ENCODE measurements around the gene IGSF9B.
A peak's percentile ranks its signal among the peaks of the same experiment; 100 is the strongest.

Gene IGSF9B

DNA sequence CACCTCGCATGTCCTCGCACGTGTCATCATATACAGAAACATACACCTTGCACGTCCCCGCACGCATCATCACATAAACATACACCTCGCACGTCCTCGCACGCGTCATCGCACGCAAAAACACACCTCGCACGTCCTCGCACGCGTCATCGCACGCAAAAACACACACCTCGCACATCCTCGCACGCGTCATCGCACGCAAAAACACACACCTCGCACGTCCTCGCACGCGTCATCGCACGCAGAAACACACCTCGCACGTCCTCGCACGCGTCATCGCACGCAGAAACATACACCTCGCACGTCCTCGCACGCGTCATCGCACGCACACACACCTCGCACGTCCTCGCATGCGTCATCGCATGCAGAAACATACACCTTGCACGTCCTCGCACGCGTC is 16.7 kb downstream of the IGSF9B start:
- DNase-seq (ENCODE audit: low read depth, low spot score), result no peak
- no peak overlapping the region for H3K27ac ChIP-seq

DNA sequence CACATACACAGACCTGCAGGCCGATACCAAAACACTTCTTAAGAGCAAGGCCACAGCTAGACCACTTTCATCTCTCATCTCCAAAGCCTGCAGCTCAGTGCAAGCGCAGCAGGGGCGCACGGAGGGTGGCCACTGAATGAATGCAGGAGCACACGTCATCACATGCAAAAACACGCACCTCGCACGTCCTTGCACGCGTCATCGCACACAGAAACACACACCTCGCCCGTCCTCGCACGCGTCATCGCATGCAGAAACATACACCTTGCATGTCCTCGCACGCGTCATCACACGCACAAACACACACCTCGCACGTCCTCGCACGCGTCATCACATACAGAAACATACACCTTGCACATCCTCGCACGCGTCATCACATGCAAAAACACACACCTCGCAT is 17.2 kb downstream of the IGSF9B start:
- no peak overlapping the region for H3K27ac ChIP-seq
- no peak for DNase-seq (ENCODE audit: low read depth, low spot score)

DNA sequence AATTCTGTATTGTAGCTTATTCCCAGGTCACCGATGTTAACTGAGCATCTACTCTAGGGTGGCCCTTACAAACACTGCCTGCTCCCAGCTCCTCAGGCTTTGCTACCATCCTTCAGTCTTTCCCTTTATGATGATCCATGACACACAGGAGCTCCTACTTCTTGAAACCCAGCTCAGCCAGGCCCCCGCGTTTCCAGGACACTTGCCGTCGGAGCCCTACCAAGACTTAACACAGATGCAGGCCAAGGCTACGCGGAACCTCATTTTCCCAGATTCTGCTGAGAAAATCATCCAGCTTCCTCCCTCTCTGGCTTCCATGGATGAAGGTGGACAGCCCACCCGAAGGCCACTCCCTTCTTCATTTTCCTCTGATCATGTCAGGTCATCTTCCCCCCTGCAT is 18.6 kb downstream of the IGSF9B start:
- no peak overlapping the region for H3K27ac ChIP-seq
- DNase-seq (ENCODE audit: low read depth, low spot score), result no peak

DNA sequence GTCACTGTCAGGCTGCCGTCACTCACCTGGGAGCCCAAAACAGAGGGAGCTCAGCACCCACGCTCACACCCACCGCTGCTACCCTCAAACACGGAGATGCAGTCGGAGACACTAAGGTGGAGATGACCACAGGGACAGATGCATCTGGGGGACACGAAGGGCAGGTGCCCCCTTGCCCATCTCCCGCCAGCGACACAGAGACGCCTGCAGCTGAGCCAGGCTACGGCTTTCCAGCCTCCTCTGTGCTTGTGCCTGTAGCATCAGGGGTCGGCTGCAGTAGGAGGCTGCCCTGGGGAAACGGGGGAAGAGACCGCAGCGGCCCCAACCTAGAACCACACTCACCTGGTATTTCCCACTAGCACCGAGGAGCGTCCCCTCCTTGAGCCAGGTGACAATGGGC is 19.3 kb downstream of the IGSF9B start:
- DNase-seq (ENCODE audit: low read depth, low spot score), result no peak
- no peak overlapping the region for H3K27ac ChIP-seq

DNA sequence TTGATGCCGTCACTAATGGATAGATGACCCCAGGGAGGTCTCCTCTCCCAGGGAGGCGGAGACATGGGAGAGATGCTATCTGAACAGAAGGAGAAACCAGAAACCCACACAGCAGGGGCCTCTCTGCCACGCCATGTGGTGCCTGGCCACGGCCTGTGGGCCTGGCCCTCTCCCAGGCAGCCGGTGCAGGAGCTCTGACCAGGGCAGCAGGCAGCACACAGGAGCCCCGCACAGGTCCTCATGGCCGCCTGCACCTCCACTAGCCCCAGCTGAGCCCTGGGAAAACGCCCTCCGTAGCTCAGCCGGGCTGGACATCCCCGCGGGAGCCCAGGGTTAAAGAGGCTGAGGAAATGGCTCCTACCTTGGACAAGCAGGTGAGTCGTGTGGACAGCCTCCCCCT is 19.8 kb downstream of the IGSF9B start:
- DNase-seq (ENCODE audit: low read depth, low spot score), result no peak
- no peak overlapping the region for H3K27ac ChIP-seq

DNA sequence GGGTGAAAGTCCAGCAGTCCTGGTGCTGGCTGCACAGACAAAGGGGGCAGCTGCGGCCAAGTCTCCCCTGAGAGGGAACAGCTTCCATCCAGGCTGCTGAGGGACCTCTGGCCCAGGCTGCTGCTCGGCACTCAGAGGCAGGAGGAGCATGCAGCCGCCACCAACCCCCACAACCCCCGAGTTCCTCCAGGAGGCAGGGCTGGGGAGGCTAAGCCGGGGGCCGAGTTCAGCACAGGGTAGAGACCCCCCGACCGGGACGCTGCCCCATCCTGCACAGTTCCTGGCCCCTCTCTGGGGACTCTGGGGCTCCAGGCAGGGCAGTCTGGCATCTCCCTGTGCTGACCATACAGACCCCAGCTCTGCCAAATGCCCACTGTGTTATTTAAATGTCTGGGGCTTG is 20.2 kb downstream of the IGSF9B start:
- no peak for DNase-seq (ENCODE audit: low read depth, low spot score)

DNA sequence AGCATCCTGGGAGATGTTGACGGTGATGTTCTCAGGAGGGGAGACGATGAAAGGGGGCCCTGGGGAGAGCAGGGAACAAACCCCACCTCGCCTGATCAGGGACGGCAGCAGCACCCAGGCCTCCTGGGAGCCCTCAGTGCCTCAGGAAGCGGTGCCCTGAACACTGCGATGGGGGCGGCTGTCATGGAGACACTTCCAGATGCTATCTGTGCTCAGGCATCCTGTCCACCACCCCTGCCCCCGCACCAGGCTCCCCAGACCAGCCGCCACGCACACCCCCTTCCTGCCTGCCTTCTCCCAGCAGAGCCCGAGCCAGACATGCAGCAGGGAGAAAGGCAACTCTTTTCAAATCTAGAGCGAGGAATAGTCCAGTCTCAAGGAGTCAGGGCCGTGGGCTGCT is 20.6 kb downstream of the IGSF9B start:
- no peak overlapping the region for H3K27ac ChIP-seq
- DNase-seq (ENCODE audit: low read depth, low spot score), result no peak

More for the DNA sequence above, 20.2 kb downstream of the IGSF9B start:
- no peak overlapping the region for H3K27ac ChIP-seq

DNA sequence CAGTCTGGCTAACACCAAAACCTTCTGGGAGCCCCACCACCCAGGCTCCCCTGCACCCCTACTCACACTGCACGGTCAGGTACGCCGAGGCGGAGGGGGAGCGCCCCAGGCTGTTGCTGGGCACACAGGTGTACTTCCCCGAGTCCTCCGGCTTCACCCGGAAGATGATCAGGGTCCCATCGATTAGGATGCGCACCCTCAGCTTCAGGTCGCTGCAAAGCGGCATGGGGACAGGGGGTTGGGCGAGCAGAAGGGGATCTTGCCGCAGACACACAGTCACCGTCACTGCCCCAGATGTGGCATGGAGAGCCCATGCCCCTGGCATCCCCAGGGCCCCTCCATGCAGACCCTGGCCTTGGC is 21.2 kb downstream of the IGSF9B start:
- no peak overlapping the region for H3K27ac ChIP-seq

DNA sequence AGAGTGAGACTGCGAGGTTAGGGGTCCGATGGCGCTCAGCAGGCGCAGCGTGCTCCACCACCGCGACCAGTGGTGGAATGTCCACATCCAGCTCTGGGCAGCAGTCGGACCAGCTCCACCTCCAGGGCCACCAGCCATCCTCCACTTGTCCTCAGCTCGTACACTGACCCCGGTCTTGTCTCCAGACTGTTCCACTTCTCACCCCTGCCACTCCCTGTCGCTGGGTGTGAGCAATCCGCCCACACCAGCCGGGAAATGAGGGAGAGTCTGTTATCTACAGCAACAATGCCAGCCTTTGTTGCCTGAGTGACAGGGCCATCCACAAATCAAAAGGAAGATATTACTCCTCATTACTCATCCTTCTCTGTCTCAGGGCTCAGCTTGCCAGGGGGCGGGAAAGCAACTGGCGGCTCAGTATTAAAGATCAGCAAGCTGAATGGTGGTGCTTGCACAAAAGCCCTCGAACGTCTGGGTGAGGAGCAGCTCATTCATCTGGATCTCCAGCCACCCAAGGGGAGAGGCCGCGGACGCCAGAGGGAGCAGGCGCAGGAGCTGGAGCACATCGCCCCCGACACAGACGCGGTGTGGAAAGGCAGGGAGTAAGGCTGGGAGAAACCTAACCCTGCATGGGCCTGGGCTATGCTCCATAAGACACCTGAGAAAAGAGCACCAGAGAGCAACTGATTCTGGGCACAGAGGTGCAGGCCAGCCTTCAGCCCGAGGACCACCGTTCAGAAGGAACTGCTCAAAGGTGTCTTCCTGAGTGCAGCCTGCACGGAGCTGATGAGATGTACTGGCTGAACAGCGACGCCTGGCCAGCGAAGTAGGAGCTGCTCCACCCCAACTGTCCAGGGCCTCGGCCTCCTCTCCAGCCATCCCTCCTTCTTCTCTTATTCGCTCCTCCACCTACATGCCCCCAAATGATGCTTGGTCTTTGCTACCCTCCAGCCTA is 21.9 kb downstream of the IGSF9B start:
- peak; percentile 73 for DNase-seq (ENCODE audit: low read depth, low spot score)
- H3K27ac ChIP-seq, result no peak overlapping the region

More for the DNA sequence above, 21.2 kb downstream of the IGSF9B start:
- DNase-seq (ENCODE audit: low read depth, low spot score), result no peak

DNA sequence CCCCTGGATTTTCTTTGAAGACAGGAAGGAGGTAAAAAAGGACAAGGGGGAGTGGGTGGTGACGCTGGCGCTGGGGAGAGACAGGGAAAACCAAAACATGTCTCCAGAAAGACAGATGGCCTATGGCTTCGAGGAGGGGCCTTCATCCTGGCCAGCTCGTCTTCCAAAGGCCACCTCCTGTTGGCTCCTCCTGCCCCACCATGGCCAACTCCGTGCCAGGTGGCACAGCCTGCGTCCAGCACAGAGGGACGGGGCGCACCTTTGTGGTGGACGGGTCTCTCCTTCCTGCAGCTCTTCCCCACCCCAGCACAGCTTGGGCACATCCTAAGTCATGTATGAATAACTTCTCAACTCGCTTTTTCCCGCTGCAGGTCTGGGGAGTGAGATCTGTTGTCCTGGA is 22.7 kb downstream of the IGSF9B start:
- no peak for DNase-seq (ENCODE audit: low read depth, low spot score)
- no peak overlapping the region for H3K27ac ChIP-seq

DNA sequence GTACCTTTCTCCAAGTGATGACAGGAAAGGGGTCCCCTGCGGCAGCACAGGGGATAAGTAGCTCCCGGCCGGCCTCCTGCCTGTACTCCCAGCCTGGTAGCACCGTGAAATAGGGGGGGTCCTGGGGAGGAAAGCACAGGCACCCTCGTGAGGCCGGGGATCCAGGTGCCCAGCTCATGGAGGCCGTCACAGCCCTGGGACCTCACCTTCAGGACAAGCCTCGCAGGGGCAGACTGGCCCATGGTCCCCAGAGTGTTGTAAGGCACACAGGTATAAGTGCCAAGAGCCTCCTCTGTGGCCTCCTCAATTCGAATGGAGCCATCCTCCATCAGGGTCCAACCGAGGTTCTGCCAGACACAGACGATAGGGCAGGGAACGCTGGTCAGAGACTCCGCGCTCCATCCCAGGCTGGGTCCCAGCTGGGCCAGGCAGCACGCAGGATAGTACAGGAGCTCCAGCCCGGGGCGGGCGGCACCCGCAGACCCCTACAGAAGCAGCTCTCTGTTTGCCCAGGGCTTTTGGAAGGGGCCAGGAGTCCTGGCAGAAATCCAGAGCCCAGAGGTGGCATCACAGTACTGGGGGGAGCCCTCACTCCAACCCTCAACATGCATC is 25.2 kb downstream of the IGSF9B start:
- DNase-seq (ENCODE audit: low read depth, low spot score), result no peak
- no peak overlapping the region for H3K27ac ChIP-seq

DNA sequence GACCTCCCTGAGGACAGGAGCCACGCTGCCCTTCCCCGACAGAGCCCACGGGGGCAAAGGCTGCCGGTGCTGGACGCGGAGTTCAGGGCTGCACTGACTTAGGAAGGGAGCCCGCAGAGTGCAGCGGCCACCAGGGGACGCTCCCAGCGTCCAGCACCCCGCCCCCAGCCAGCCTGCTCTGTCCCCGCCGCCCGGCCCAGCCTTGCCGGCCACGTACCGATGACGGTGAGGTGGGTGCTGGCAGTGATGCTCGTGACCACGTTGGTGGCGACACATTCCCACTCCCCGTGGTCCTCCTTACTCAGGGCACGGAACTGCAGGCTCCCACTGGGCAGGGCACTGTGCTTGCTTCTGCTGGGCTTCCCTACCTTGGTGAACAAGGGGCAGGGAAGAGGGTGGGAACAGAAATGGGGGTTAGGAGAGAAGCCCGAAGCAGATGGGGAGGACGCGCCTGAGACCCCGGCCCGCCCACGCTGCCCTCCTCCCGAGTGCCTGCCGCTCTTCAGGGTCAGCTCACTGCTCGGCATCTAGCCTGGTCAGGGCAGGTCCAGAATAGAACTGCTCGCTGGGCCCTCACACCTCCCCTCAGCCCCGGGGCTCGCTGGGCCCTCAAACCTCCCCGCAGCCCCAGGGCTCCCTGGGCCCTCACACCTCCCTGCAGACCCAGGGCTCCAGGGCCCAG is 25.9 kb downstream of the IGSF9B start:
- no peak overlapping the region for H3K27ac ChIP-seq
- DNase-seq (ENCODE audit: low read depth, low spot score), result no peak

DNA sequence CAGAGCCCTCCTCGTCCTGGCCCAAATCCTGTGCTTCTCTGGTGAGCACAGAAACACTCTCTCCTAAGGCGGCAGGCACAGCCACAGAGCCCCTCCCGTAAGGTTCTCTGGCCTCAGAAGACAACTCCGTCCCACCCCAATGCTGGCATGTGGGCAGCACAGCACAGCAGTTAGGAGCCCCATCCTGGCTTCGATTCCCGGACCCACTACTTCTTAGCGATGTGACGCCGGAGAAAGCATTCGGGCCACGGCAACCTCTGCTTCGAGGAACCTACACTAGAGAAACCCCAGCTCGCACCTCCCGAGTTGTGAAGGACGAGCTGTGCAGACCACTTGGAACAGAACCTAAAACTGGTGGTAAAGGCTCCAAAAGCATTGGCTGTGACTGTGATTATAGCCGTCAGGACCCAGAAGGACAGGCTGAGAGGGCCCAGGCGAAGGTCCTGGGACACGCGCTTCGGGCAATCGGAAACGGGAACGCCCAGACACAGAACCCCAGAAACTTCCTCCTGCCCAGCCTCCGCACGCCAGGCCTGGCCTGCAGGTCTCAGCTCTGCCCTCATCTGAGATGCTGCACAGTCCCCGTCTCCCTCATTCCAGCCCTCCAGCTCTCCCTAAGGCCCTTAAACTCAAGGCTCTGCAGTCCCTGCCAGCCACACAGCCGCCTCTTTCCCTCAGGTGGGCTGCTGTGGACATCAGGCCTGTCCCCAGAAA is 26.6 kb downstream of the IGSF9B start:
- no peak overlapping the region for H3K27ac ChIP-seq
- DNase-seq (ENCODE audit: low read depth, low spot score), result no peak

DNA sequence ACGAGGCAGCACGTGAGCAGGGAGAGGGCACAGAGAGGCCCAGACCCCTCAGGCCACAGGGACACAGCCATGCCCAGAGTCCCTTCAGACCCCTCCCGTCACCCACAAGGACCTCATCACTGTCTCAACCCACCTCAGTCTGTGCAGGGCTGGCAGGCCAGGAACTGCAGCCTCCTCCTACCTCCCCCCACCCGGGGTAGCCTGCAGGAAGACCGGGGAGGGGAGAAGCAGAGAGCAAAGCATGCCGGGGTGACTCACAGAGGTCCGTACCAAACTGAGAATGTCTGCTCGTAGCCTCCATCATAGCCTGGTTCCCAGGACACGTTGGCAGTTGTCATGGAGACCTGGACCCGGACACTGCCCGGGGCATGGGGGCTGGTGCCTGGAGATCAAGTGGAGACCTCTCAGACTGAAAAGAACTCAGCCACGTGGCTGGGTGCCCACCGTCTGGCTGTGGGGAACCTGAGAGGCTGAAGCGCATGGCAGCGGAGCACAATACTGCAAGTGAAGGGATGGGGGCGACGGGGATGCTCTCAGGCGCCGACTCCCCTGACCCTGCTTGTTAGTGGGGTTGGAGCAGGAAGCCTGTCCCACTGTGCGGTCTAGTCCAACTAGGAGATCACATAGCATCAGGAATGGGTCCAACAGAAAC is 27.2 kb downstream of the IGSF9B start:
- no peak overlapping the region for H3K27ac ChIP-seq
- no peak for DNase-seq (ENCODE audit: low read depth, low spot score)

DNA sequence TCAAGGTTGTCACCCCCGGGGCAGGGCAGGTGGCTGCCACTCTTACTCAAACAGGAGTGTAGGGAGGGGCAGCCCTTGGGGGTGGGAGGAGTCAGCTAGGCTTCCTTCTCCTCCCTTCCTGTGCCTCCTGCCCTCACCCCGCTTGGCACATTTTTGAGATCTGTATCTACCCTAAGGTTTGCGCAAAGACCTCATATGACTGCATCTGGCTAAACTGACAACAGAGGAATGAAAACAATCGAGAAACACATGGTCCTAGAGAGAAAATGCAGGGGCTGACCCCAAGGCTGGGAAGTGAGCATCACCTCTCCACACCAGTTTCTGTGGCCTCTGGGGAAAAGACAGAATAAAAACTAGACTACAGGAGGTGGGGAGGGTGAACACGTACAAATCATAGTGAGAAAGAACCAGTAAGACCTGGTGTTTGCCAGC is 28.1 kb downstream of the IGSF9B start:
- DNase-seq (ENCODE audit: low read depth, low spot score), result peak; percentile 50
- H3K27ac ChIP-seq, result no peak overlapping the region

DNA sequence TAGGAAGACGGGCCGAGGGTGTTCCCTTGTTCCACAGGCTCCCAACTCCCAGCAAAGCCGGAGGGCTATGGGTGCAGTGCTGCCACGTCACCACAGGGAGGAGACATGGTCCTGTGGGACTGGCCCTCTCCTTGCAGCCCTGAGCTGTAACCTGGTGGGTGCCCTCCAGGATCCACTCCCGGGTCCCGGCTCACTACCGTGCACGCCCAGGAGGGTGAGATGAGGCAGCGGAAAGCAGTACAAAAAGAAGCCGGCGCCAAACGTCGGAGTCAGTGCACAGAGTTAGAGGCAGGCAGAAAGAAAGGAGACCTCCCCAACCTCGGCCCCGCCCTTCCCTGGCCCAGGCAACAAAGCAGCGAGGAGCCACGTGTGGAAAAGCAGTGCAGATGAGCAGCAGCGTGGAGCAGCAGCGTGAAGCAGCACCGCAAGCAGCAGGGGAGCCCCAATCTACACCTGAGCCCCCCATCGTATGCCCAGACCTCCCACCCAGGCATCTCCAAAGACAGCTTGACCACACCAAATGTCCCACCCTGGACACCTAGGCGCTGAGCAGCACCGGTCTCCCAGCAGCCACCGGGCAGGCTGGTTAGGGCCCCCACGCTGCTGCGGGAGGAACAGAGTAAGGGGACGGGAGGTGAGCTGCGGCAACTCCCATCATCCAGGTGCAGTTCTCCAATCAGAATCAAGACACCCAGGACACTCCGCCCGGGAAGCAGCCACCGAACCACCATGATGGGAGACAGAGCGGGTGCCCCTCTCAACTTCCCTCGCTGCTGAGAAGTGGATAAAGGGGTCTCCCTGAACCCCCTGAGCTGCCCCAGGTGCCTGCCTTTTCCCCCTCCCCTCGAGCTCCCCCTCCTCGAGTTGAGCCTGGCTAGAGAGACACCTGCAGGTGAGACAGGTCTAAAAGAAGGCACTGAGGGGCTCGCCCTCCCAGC is 28.8 kb downstream of the IGSF9B start:
- no peak overlapping the region for H3K27ac ChIP-seq
- DNase-seq (ENCODE audit: low read depth, low spot score), result no peak

DNA sequence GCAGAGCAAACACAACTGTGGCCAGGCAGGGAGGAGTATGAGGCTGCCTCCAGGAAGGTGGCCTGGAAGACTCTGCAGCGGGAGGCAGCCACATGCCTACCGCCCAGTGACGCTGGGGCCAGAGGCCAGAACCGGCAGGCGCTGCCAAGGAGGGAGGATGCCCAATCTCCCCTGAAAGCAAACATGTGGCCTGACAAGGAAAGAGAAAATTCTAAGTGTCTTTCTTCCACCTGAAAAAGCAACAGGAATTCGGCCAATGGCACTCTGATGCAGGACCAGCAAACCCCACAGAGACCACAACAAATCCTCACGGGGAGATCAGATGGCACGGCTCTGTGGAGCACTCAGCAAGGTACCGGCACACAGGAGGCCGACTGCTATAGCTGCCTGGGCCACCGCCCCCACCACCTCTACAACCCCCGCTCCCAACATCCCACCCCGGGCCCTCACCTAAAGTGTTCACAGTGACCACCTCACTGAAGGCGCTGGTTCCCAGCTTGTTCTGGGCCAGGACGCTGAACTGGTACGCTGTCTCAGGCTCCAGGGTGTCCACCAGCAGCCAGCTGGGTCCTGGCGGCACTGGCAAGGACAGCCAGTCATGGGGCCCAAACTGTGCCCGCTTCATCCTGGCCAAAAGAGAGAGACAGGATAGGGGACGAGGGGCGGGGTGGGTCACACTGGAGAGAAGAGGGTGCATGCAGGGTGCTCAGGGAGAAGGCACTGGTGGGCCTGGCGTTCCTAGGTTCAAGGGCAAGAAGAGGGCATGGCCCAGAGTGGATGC is 30.1 kb downstream of the IGSF9B start:
- no peak overlapping the region for H3K27ac ChIP-seq
- DNase-seq (ENCODE audit: low read depth, low spot score), result no peak

DNA sequence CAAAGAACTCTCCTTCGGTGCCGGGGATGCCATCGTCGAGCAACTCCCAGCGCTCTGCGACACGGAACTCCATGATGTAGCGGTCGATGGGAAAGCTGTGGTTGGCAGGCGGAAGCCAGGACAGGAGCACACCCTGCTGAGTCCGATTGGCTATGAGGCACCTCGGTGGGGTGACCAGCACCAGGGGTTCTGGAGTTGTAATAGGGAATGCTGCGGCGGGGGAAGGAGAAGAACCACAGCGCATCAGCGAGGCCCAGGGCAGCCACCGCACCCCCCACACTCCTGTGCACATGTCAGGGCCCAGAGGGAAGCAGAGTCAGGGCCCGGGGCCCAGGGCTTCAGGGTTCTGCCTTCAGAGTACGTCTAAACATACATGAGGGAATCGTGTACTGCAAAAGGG is 31.0 kb downstream of the IGSF9B start:
- no peak overlapping the region for H3K27ac ChIP-seq
- DNase-seq (ENCODE audit: low read depth, low spot score), result no peak
